Gastrocnemius medialis (tissue), 4 donors: ENCODE measurements around the gene AQP12B.

Experiments used
- POLR2A ChIP-seq, 2 donors: fragments of 450-650 bp; IDR thresholded peaks; one replicate each; pipeline ENCODE4 v1.6.1; 2017; ENCODE audit warnings: antibody characterized with exemption in 2 of 2, mild to moderate bottlenecking in 2 of 2, moderate library complexity in 2 of 2
- TF ChIP-seq, protein P1 (sequence below), 5 experiments: fragments of 450-650 bp in 3 of 5; fragments of 200-600 bp in 2 of 5; sonication (generic) in 2 of 5; IDR thresholded peaks in 4 of 5; conservative IDR thresholded peaks in 1 of 5; 1 replicate in 4 of 5; 2 replicates in 1 of 5; pipeline ENCODE4 v1.5.1; 2016 to 2019; ENCODE audit warnings: antibody characterized with exemption in 5 of 5, mild to moderate bottlenecking in 3 of 5, moderate library complexity in 3 of 5

- TF ChIP-seq, protein P1, sequence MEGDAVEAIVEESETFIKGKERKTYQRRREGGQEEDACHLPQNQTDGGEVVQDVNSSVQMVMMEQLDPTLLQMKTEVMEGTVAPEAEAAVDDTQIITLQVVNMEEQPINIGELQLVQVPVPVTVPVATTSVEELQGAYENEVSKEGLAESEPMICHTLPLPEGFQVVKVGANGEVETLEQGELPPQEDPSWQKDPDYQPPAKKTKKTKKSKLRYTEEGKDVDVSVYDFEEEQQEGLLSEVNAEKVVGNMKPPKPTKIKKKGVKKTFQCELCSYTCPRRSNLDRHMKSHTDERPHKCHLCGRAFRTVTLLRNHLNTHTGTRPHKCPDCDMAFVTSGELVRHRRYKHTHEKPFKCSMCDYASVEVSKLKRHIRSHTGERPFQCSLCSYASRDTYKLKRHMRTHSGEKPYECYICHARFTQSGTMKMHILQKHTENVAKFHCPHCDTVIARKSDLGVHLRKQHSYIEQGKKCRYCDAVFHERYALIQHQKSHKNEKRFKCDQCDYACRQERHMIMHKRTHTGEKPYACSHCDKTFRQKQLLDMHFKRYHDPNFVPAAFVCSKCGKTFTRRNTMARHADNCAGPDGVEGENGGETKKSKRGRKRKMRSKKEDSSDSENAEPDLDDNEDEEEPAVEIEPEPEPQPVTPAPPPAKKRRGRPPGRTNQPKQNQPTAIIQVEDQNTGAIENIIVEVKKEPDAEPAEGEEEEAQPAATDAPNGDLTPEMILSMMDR (IDR thresholded peaks at IDR 0.05 in 4 of 5, conservative IDR thresholded peaks at IDR 0.05 in 1 of 5): no peak
- no peak for TF ChIP-seq POLR2A (IDR thresholded peaks at IDR 0.05)
Observed at GRCh38 chr2:240648650-240649275, 33.9 kb downstream of the AQP12B start.
